ENCODE results near the gene BOK. TPM values are rescaled to one million over a fixed set of nuclear protein-coding genes. Genes with fewer than 3 reads are reported as not detected.
A peak's percentile ranks its signal among the peaks of the same experiment; 100 is the strongest.

The BOK gene
- total and polyA plus RNA-seq, 10 of the 15 experiments (the other 5 are each of a cell fraction or from before 2014, with no cell fraction given), result 0.04 to 0.15 (median 0.12) TPM; not detected in 7

- H3K36me3 ChIP-seq (ENCODE audit: control insufficient read depth in 2 of 2, insufficient read depth in 2 of 2, low read length in 1 of 2), result no peaks in the 10 kb centered on the region
- FAIRE-seq, result peak; percentile 75
- ChIA-PET SMC1A (ENCODE audit: uncharacterized antibody, unreplicated experiment) (interaction anchor here (0.7 to 2.3 kb wide), 4 partner anchors 9 to 141 kb away, joined by 3 to 7 read pairs (median 3); no protein-coding TSS in a partner anchor), POLR2A (interaction anchor here (0.6 kb wide), 1 partner anchor 128 kb away, joined by 3 read pairs; no protein-coding TSS in a partner anchor), RAD21 (ENCODE audit: unreplicated experiment) (interaction anchor here (1.2 kb wide), 1 partner anchor 83 kb away, joined by 3 read pairs; no protein-coding TSS in a partner anchor), CTCF (interaction anchor here (0.8 to 1.4 kb wide), 3 partner anchors 71 to 95 kb away, joined by 3 read pairs; no protein-coding TSS in a partner anchor)
- in situ Hi-C loops (cut with MboI) (loop anchor here (10.0 kb wide), 1 partner anchor 360 kb away; no protein-coding TSS in a partner anchor), intact Hi-C loops (cut with micrococcal nuclease; ENCODE audit: unreplicated experiment) (no loop called here)
- no peaks in the 10 kb centered on the region for H4K20me1 ChIP-seq (ENCODE audit: control insufficient read depth, insufficient read depth)
- no peaks in the 10 kb centered on the region for H3K79me2 ChIP-seq (ENCODE audit: control insufficient read depth, insufficient read depth, low read length)
- 42% methylated on average over 10 of the region's 10 CpGs for WGBS (ENCODE audit: insufficient coverage, insufficient replicate concordance, low lambda C conversion rate, missing lambda C conversion rate)
- no peaks in the 10 kb centered on the region for H3K27me3 ChIP-seq (replicated peaks in 1 of 2; ENCODE audit: control insufficient read depth in 2 of 2, insufficient read depth in 2 of 2, low read length in 1 of 2)
- H2AFZ ChIP-seq (ENCODE audit: control insufficient read depth, low read depth, low read length), result peak overlapping the region; percentile 79
- DNase-seq (ENCODE audit: low read depth, low spot score), result peak; percentile 60
- peak overlapping the region; percentile 39; the same call in 1 of the 2 replicates for H3K4me2 ChIP-seq (ENCODE audit: control insufficient read depth, insufficient read depth)
- H3K27ac ChIP-seq (ENCODE audit: control insufficient read depth, insufficient read depth), result peak overlapping the region; percentile 65
- H3K4me1 ChIP-seq (ENCODE audit: control insufficient read depth, insufficient read depth, low read length), result peaks cover 16% of the 10 kb centered on the region
- no peaks in the 10 kb centered on the region for H3K9me3 ChIP-seq (replicated peaks; ENCODE audit: control insufficient read depth, insufficient read depth, low read length)
- no peak overlapping the region for H3K9ac ChIP-seq (ENCODE audit: control insufficient read depth, insufficient read depth, low read length)
- peak; percentile 88 for ATAC-seq
- no peak overlapping the region for H3K4me3 ChIP-seq
- BruUV-seq (replicated peaks), result no TSS peak
- no peak for TF ChIP-seq PAX8 (IDR thresholded peaks at IDR 0.05)
- TF ChIP-seq ZNF687 (IDR thresholded peaks at IDR 0.05), result peak; percentile 31; the same call in 1 of the 2 replicates
- TF ChIP-seq NBN (IDR thresholded peaks at IDR 0.05), result no peak
- TF ChIP-seq IRF4 (IDR thresholded peaks at IDR 0.05; ENCODE audit: low read depth, low read length), result no peak
- TF ChIP-seq NFYB (IDR thresholded peaks at IDR 0.05; ENCODE audit: insufficient read depth, low read depth, low read length), result no peak
- TF ChIP-seq PKNOX1 (IDR thresholded peaks at IDR 0.05), result 0 out of 2 replicates have a peak, but pooled peaks have one; percentile 13
- TF ChIP-seq E2F4 (IDR thresholded peaks at IDR 0.05; ENCODE audit: low read depth, low read length), result no peak
- no peak for TF ChIP-seq EZH2 (IDR thresholded peaks at IDR 0.05; ENCODE audit: borderline replicate concordance, control insufficient read depth, low read depth, low read length)
- 0 out of 4 replicates have a peak, but pooled peaks of 1 of the 2 experiments have one; percentile 32 for TF ChIP-seq IKZF2 (IDR thresholded peaks at IDR 0.05)
- 0 out of 2 replicates have a peak, but pooled peaks have one; percentile 17 for TF ChIP-seq RELB (IDR thresholded peaks at IDR 0.05; ENCODE audit: low read depth)
- 0 out of 2 replicates have a peak, but pooled peaks have one; percentile 70 for TF ChIP-seq RBBP5 (conservative IDR thresholded peaks at IDR 0.05)
- TF ChIP-seq RUNX3 (IDR thresholded peaks at IDR 0.05; ENCODE audit: low read length), result peak; percentile 43; the same call in 1 of the 2 replicates
- TF ChIP-seq ASH2L (IDR thresholded peaks at IDR 0.05; ENCODE audit: borderline replicate concordance, low read depth), result peak; percentile 95; the same call in 1 of the 2 replicates
Observed at GRCh38 chr2:241514986-241515737, 43.4 kb upstream of the BOK start.

All from GM12878 (cell line).